Measurements from ENCODE around the gene WDR4.

GRCh38 chr21:42799948-42800347 lies 79.4 kb downstream of the WDR4 start:
- TF ChIP-seq CTCF (IDR thresholded peaks at IDR 0.05) (no peak), POLR2A (IDR thresholded peaks at IDR 0.05) (no peak)

Data from heart left ventricle (tissue), 13 donors.